Heart right ventricle (tissue), 16 donors: ENCODE results near the gene ITPR2. TPM values are rescaled to one million over a fixed set of nuclear protein-coding genes. Genes with fewer than 3 reads are reported as not detected.

Experiments used
- ATAC-seq, 8 donors: fragments of 200-7000 bp; cut with Tn5 transposase; one replicate each; pipeline ENCODE4 v1.9.1; 2020; ENCODE audit warnings: mild to moderate bottlenecking in 8 of 8, moderate library complexity in 8 of 8, moderate number of reproducible peaks in 1 of 8
- DNase-seq, 2 donors: peaks; one replicate each; pipeline ENCODE4 v3.0.0-alpha.2; 2020
- H3K27ac ChIP-seq, 10 donors: fragments of 200-600 bp; sonication (generic) in 2 of 10; one replicate each; pipeline versions ENCODE4 v1.5.0 to v1.8.0; 2020 to 2022; ENCODE audit warnings: mild to moderate bottlenecking in 3 of 10
- H3K27me3 ChIP-seq, 7 donors: fragments of 200-600 bp; one replicate each; pipeline ENCODE4 v1.8.0; 2021 to 2022; ENCODE audit warnings: mild to moderate bottlenecking in 2 of 7
- H3K36me3 ChIP-seq, 9 donors: fragments of 200-600 bp; sonication (generic) in 1 of 9; one replicate each; pipeline versions ENCODE4 v1.5.0 to v1.8.0; 2020 to 2022; ENCODE audit warnings: mild to moderate bottlenecking in 2 of 9
- H3K4me1 ChIP-seq, 9 donors: fragments of 200-600 bp; sonication (generic) in 1 of 9; one replicate each; pipeline versions ENCODE4 v1.5.0 to v1.8.0; 2020 to 2022; ENCODE audit warnings: mild to moderate bottlenecking in 4 of 9
- H3K4me3 ChIP-seq, 10 donors: fragments of 200-600 bp; sonication (generic) in 2 of 10; one replicate each; pipeline versions ENCODE4 v1.5.0 to v1.8.0; 2020 to 2022; ENCODE audit warnings: mild to moderate bottlenecking in 7 of 10, moderate library complexity in 2 of 10
- H3K9me3 ChIP-seq, 11 donors: fragments of 200-600 bp in 10 of 11; sonication (generic) in 2 of 11; one replicate each; pipeline versions ENCODE4 v1.5.0 to v1.8.0; 2013 to 2022; ENCODE audit warnings: mild to moderate bottlenecking in 2 of 11, control low read depth in 1 of 11, moderate library complexity in 1 of 11
- CTCF ChIP-seq, 9 donors: fragments of 200-600 bp; sonication (generic) in 2 of 9; IDR thresholded peaks; one replicate each; pipeline versions ENCODE4 v1.5.0 to v1.8.0; 2021 to 2022; ENCODE audit warnings: antibody characterized with exemption in 9 of 9, mild to moderate bottlenecking in 5 of 9, moderate library complexity in 1 of 9
- WGBS, 2 donors: extraction: QIAGEN DNeasy Blood & Tissue Kit; methylation state at CpG; one replicate each; pipeline ENCODE4 v1.1.7; 2013; ENCODE audit warnings: inconsistent platforms in 1 of 2; 5-methylcytosine and 5-hydroxymethylcytosine counted together
- intact Hi-C, 10 donors: fragments of 100-400 bp; cut with DNase I; formaldehyde crosslinking; loops; one replicate each; pipeline versions ENCODE4 v1.11.1 to v1.14.2; 2022
- polyA plus RNA-seq, 2 donors: library from polyadenylated mRNA; stranded (reverse); fragments of 200-250 nt; gene quantifications; one replicate each; pipeline ENCODE4 v1.2.3, GENCODE V29; 2013
- total RNA-seq, 10 donors: library from RNA; stranded (reverse); fragmentation: NEBNext Ultra II Directional in 3 of 10; extraction: Animal tissue kit (Norgen Biotek cat#: 25700) in 3 of 10; gene quantifications; one replicate each; pipeline versions ENCODE4 v1.2.1 to v1.2.4, GENCODE V29; 2021 to 2023
- donor health status: Arrhythmogenic right ventricular cardiomyopathy.
- donor health status: ischemic (EF 13 %, LVEDD 7.1; RV severe dilation, severe dysfunction).
- donor health status: healthy with polysubstance abuse.
- donor health status: DM: no; HTN: yes; CAD: no.
- donor health status: DM: no; HTN: no; CAD: no.
- donor health status: ischemic (EF 25% LVEDD 6.9; RV normal size, moderate dysfunction).
- donor health status: ischemic (EF 25% LVEDD 5.7; RV mildly dilated, moderate dysfunction).
- donor health status: healthy.
- donor health status: DM: yes; HTN: yes; CAD: no.
- donor health status: Ischemic cardiomyopathy.
- donor health status: ischemic (EF 35%, LVEDD 5.7; RV mildly dilated, moderate dysfunction).
- donor health status: nonischemic (EF 11% LVEDD 7.7; RV severe dilation, severe dysfunction).
- donor health status: DM: yes; HTN: yes; CAD: no.
- donor health status: PGD.
- donor health status: ischemic (EF 29% LVEDD 5.4; RV normal size, mild dysfunction).
- donor health status: nonischemic (EF 23%, LVEDD 6.1; RV moderate dilation, normal function).

ITPR2 gene
- total and polyA plus RNA-seq, 12 donors, result 2.0 to 18.9 (median 14.3) TPM

- H3K4me3 ChIP-seq, result no peak overlapping the region
- no peak for TF ChIP-seq CTCF (IDR thresholded peaks at IDR 0.05)
- DNase-seq, result no peak
- peaks cover 0 to 58% (median 11%) of the 10 kb centered on the region in 9 donors for H3K36me3 ChIP-seq
- 83 to 95% methylated on average over 5 of the region's 5 CpGs for WGBS, 2 donors
- intact Hi-C loops, result loop anchor here in 2 of 10 donors (10.0 kb wide), 1 partner anchor 120 kb away; the partner anchor contains the start of gene ITPR2 (in 2 of the 2)
- H3K27ac ChIP-seq, result no peak overlapping the region
- ATAC-seq, result no peak
- no peaks in the 10 kb centered on the region for H3K4me1 ChIP-seq
- no peaks in the 10 kb centered on the region for H3K27me3 ChIP-seq
- no peaks in the 10 kb centered on the region for H3K9me3 ChIP-seq
These were observed 117.8 kb downstream of the ITPR2 start for GRCh38 chr12:26715232-26715631.

- Histone ChIP-seq H3K27ac (no peak overlapping the region), H3K36me3 (peaks cover 0 to 71% (median 11%) of the 10 kb centered on the region in 9 donors), H3K4me3 (no peak overlapping the region), H3K27me3 (no peaks in the 10 kb centered on the region), H3K9me3 (no peaks in the 10 kb centered on the region), H3K4me1 (no peaks in the 10 kb centered on the region)
- WGBS, 2 donors, result 86 to 91% methylated on average over 8 of the region's 8 CpGs
- DNase-seq (no peak), ATAC-seq (no peak)
- intact Hi-C loops, result loop anchor here in 2 of 10 donors (10.0 kb wide), 1 partner anchor 121 kb away; the partner anchor contains the start of gene ITPR2 (in 2 of the 2)
- no peak for TF ChIP-seq CTCF (IDR thresholded peaks at IDR 0.05)
These were observed 119.1 kb downstream of the ITPR2 start for GRCh38 chr12:26713885-26714383.

GRCh38 chr12:26712892-26713291, 120.1 kb downstream of the ITPR2 start:
- no peak for TF ChIP-seq CTCF (IDR thresholded peaks at IDR 0.05)
- no peaks in the 10 kb centered on the region for H3K4me1 ChIP-seq
- H3K36me3 ChIP-seq, result peaks cover 0 to 76% (median 11%) of the 10 kb centered on the region in 9 donors
- intact Hi-C loops, result loop anchor here in 2 of 10 donors (10.0 kb wide), 1 partner anchor 122 kb away; the partner anchor contains the start of gene ITPR2 (in 2 of the 2)
- 63 to 83% methylated on average over 5 of the region's 5 CpGs for WGBS, 2 donors
- ATAC-seq (peak in 1 of 8 donors; percentile 22), DNase-seq (no peak)
- no peak overlapping the region for H3K4me3 ChIP-seq
- H3K27me3 ChIP-seq, result no peaks in the 10 kb centered on the region
- no peaks in the 10 kb centered on the region for H3K9me3 ChIP-seq
- H3K27ac ChIP-seq, result no peak overlapping the region

GRCh38 chr12:26711569-26711968, 121.4 kb downstream of the ITPR2 start:
- H3K27me3 ChIP-seq, result no peaks in the 10 kb centered on the region
- ATAC-seq (no peak), DNase-seq (no peak)
- WGBS, 2 donors, result 78 to 88% methylated on average over 3 of the region's 3 CpGs
- H3K27ac ChIP-seq, result no peak overlapping the region
- no peak for TF ChIP-seq CTCF (IDR thresholded peaks at IDR 0.05)
- H3K36me3 ChIP-seq, result peaks cover 0 to 76% (median 11%) of the 10 kb centered on the region in 9 donors
- H3K4me1 ChIP-seq, result no peaks in the 10 kb centered on the region
- intact Hi-C loops, result loop anchor here in 2 of 10 donors (10.0 kb wide), 1 partner anchor 123 kb away; the partner anchor contains the start of gene ITPR2 (in 2 of the 2)
- H3K4me3 ChIP-seq, result no peak overlapping the region
- no peaks in the 10 kb centered on the region for H3K9me3 ChIP-seq
